Spinal cord (tissue), 10 donors: ENCODE measurements around the gene TIMP3. TPM values are rescaled to one million over a fixed set of nuclear protein-coding genes. Genes with fewer than 3 reads are reported as not detected.

ENCODE experiments used
- DNase-seq, 6 donors: peaks; one replicate each; pipeline versions ENCODE4 v3.0.0 to v3.0.0-alpha.2; 2013 to 2015; ENCODE audit warnings: low spot score in 6 of 6, low read depth in 4 of 6
- H3K27ac ChIP-seq: one replicate; pipeline ENCODE4 v1.5.1; 2013; ENCODE audit warnings: low read depth, low read length, control low read depth
- H3K27me3 ChIP-seq: one replicate; pipeline ENCODE4 v1.6.1; 2013; ENCODE audit warnings: low read length; ENCODE audit not compliant: control insufficient read depth, insufficient read depth
- H3K36me3 ChIP-seq: one replicate; pipeline ENCODE4 v1.6.1; 2013; ENCODE audit warnings: low read length; ENCODE audit not compliant: control insufficient read depth, insufficient read depth
- H3K4me1 ChIP-seq: one replicate; pipeline ENCODE4 v1.6.1; 2013; ENCODE audit warnings: low read length; ENCODE audit not compliant: control insufficient read depth, insufficient read depth
- H3K4me3 ChIP-seq: one replicate; pipeline ENCODE4 v1.5.1; 2013; ENCODE audit warnings: low read depth, low read length, control low read depth
- H3K9me3 ChIP-seq: one replicate; pipeline ENCODE4 v1.6.1; 2013; ENCODE audit warnings: low read length; ENCODE audit not compliant: control insufficient read depth, insufficient read depth
- WGBS: methylation state at CpG from one replicate; pipeline ENCODE4 v1.1.5; 2013; ENCODE audit warnings: missing lambda C conversion rate; ENCODE audit not compliant: insufficient coverage; 5-methylcytosine and 5-hydroxymethylcytosine counted together
- polyA plus RNA-seq, 2 donors: library from polyadenylated mRNA; unstranded; fragments of 120-200 nt; gene quantifications; one replicate each; pipeline ENCODE4 v1.2.1, GENCODE V29; 2013; ENCODE audit not compliant: insufficient read length in 2 of 2
- total RNA-seq, 2 donors: library from RNA; depleted of rRNA in 1 of 2; stranded (reverse); fragments of 120-200 nt in 1 of 2; fragments of >200 nt in 1 of 2; gene quantifications; one replicate each; pipeline versions ENCODE4 v1.2.3 to v1.2.4, GENCODE V29; 2013 to 2014
- donor health status: healthy.

TIMP3 gene
- total and polyA plus RNA-seq, 4 donors = 182 to 353 (median 229) TPM

GRCh38 chr22:32794449-32795213 is 6.9 kb upstream of the TIMP3 start:
- no peaks in the 10 kb centered on the region for H3K9me3 ChIP-seq
- no peaks in the 10 kb centered on the region for H3K36me3 ChIP-seq
- peaks cover 18% of the 10 kb centered on the region for H3K4me1 ChIP-seq
- no peak overlapping the region for H3K4me3 ChIP-seq
- no peaks in the 10 kb centered on the region for H3K27me3 ChIP-seq
- DNase-seq = peak in 1 of 6 donors; percentile 69
- peak overlapping the region; percentile 11 for H3K27ac ChIP-seq
- WGBS = 65% methylated on average over 8 of the region's 10 CpGs

- Histone ChIP-seq H3K36me3 (no peaks in the 10 kb centered on the region), H3K27me3 (no peaks in the 10 kb centered on the region), H3K4me3 (no peak overlapping the region), H3K4me1 (peaks cover 18% of the 10 kb centered on the region), H3K27ac (peak overlapping the region; percentile 11), H3K9me3 (no peaks in the 10 kb centered on the region)
- DNase-seq = no peak
- 92% methylated on average over 4 of the region's 4 CpGs for WGBS
Observed at GRCh38 chr22:32795214-32795596, 6.3 kb upstream of the TIMP3 start.

GRCh38 chr22:32796865-32797573 is 4.5 kb upstream of the TIMP3 start:
- Histone ChIP-seq H3K9me3 (no peaks in the 10 kb centered on the region), H3K4me3 (no peak overlapping the region), H3K27ac (peak overlapping the region; percentile 45), H3K4me1 (peaks cover 29% of the 10 kb centered on the region), H3K36me3 (no peaks in the 10 kb centered on the region), H3K27me3 (no peaks in the 10 kb centered on the region)
- DNase-seq = peak in 2 of 6 donors; percentile 72 to 77
- WGBS = 3% methylated on average over 12 of the region's 17 CpGs

- Histone ChIP-seq H3K27ac (no peak overlapping the region), H3K27me3 (peaks cover 5% of the 10 kb centered on the region), H3K4me1 (peaks cover 51% of the 10 kb centered on the region), H3K36me3 (no peaks in the 10 kb centered on the region), H3K4me3 (no peak overlapping the region), H3K9me3 (no peaks in the 10 kb centered on the region)
- DNase-seq = no peak
- whole genome bisulfite sequencing = 95% methylated on average over 4 of the region's 6 CpGs
Observed at GRCh38 chr22:32799496-32799895, 2.0 kb upstream of the TIMP3 start.

GRCh38 chr22:32800158-32800882 is 1.2 kb upstream of the TIMP3 start:
- peaks cover 5% of the 10 kb centered on the region for H3K27me3 ChIP-seq
- DNase-seq = no peak
- WGBS = 89% methylated on average over 2 of the region's 8 CpGs
- no peaks in the 10 kb centered on the region for H3K9me3 ChIP-seq
- H3K27ac ChIP-seq = peak overlapping the region; percentile 22
- H3K4me3 ChIP-seq = no peak overlapping the region
- no peaks in the 10 kb centered on the region for H3K36me3 ChIP-seq
- H3K4me1 ChIP-seq = peaks cover 54% of the 10 kb centered on the region

GRCh38 chr22:32800994-32801536 is 440 bp upstream of the TIMP3 start:
- peak overlapping the region; percentile 88 for H3K27ac ChIP-seq
- peak in 1 of 6 donors; percentile 37 for DNase-seq
- no peaks in the 10 kb centered on the region for H3K36me3 ChIP-seq

GRCh38 chr22:32802237-32802765 is 796 bp downstream of the TIMP3 start:
- DNase-seq = peak in 2 of 6 donors; percentile 39 to 40
- 4% methylated on average over 7 of the region's 15 CpGs for WGBS
- Histone ChIP-seq H3K27ac (peak overlapping the region; percentile 84), H3K9me3 (no peaks in the 10 kb centered on the region), H3K36me3 (no peaks in the 10 kb centered on the region), H3K27me3 (peaks cover 5% of the 10 kb centered on the region), H3K4me1 (peaks cover 52% of the 10 kb centered on the region), H3K4me3 (peak overlapping the region; percentile 89)

More at GRCh38 chr22:32800994-32801536, 440 bp upstream of the TIMP3 start:
- WGBS = 2% methylated on average over 17 of the region's 21 CpGs
- Histone ChIP-seq H3K27me3 (peaks cover 5% of the 10 kb centered on the region), H3K4me3 (peak overlapping the region; percentile 37), H3K4me1 (peaks cover 57% of the 10 kb centered on the region), H3K9me3 (no peaks in the 10 kb centered on the region)

- Histone ChIP-seq H3K4me1 (peaks cover 54% of the 10 kb centered on the region), H3K27me3 (peaks cover 5% of the 10 kb centered on the region), H3K9me3 (no peaks in the 10 kb centered on the region), H3K36me3 (no peaks in the 10 kb centered on the region), H3K4me3 (peak overlapping the region; percentile 89), H3K27ac (peak overlapping the region; percentile 84)
- WGBS = 12% methylated on average over 6 of the region's 7 CpGs
- DNase-seq = peak in 1 of 6 donors; percentile 44
Observed at GRCh38 chr22:32803020-32803737, 1.7 kb downstream of the TIMP3 start.
